ENCODE data around the gene HMGCR. TPM values are rescaled to one million over a fixed set of nuclear protein-coding genes. Genes with fewer than 3 reads are reported as not detected.
A peak's percentile ranks its signal among the peaks of the same experiment; 100 is the strongest.

The HMGCR gene
- total and polyA plus RNA-seq, 9 of the 15 experiments (the other 6 are each of a cell fraction or from before 2014, with no cell fraction given), result 29.5 to 155 (median 61.5) TPM

DNA sequence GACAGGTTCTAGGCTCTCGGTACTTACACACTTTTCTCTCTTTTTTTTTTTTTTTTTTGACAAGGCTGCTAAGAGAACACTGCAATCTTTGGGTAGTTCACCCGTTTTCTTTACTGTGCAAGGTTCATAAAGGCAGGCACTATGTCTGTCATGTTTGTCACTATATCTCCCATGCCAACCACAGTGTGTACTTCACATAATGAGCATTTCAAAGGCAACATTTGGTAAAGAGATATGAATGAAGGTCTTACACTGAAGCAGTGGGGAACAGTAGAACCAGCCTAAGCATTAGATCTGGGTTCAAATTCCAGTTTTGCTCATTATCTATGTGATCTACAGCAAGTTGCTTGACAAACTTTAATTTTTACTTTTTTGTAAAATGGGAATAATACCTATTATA, 1.5 kb upstream of the HMGCR start:
- Histone ChIP-seq H3K79me2 (ENCODE audit: control insufficient read depth, insufficient read depth, low read length) (peaks cover 34% of the 10 kb centered on the region), H3K4me3 (no peak overlapping the region), H3K4me1 (replicated peaks in 1 of 2; ENCODE audit: control insufficient read depth in 2 of 2, insufficient read depth in 2 of 2, low read length in 2 of 2) (peaks cover 8 to 14% of the 10 kb centered on the region in 2 experiments; a peak in 3 of 5 replicates), H3K9me1 (ENCODE audit: control insufficient read depth, insufficient read depth, low read length) (no peaks in the 10 kb centered on the region), H3K27ac (ENCODE audit: extremely low read depth, low read depth, low read length) (no peak overlapping the region; the same call in 2 of the 3 replicates), H3K9me3 (replicated peaks; ENCODE audit: control insufficient read depth, insufficient read depth, low read depth, low read length) (no peaks in the 10 kb centered on the region), H3K4me2 (ENCODE audit: insufficient read depth, low read length) (no peak overlapping the region), H3K27me3 (ENCODE audit: control insufficient read depth in 2 of 2, insufficient read depth in 2 of 2, low read length in 2 of 2) (no peaks in the 10 kb centered on the region), H4K20me1 (replicated peaks; ENCODE audit: control insufficient read depth, insufficient read depth, low read length) (peaks cover 12% of the 10 kb centered on the region; the same call in 1 of the 2 replicates), H3K36me3 (ENCODE audit: control insufficient read depth, insufficient read depth, low read length) (peaks cover 22% of the 10 kb centered on the region), H3K9ac (ENCODE audit: insufficient read depth in 1 of 2, low read depth in 2 of 2, low read length in 2 of 2) (peak overlapping the region in 1 of 2 experiments; percentile 18; a peak in 1 of 4 replicates), H2AFZ (ENCODE audit: low read depth, low read length) (peak overlapping the region; percentile 96)
- BruUV-seq (replicated peaks), result no TSS peak
- no peak for FAIRE-seq
- ATAC-seq, result no peak
- in situ Hi-C loops (cut with MboI) (no loop called here), intact Hi-C loops (cut with micrococcal nuclease) (no loop called here)
- DNase-seq (ENCODE audit: extremely low read depth in 1 of 4, low spot score in 3 of 4), result no peak
- ChIA-PET POLR2A (no interaction called here), CTCF (ENCODE audit: low intra/inter-chr PET ratio) (no interaction called here)
- TF ChIP-seq, protein P1, sequence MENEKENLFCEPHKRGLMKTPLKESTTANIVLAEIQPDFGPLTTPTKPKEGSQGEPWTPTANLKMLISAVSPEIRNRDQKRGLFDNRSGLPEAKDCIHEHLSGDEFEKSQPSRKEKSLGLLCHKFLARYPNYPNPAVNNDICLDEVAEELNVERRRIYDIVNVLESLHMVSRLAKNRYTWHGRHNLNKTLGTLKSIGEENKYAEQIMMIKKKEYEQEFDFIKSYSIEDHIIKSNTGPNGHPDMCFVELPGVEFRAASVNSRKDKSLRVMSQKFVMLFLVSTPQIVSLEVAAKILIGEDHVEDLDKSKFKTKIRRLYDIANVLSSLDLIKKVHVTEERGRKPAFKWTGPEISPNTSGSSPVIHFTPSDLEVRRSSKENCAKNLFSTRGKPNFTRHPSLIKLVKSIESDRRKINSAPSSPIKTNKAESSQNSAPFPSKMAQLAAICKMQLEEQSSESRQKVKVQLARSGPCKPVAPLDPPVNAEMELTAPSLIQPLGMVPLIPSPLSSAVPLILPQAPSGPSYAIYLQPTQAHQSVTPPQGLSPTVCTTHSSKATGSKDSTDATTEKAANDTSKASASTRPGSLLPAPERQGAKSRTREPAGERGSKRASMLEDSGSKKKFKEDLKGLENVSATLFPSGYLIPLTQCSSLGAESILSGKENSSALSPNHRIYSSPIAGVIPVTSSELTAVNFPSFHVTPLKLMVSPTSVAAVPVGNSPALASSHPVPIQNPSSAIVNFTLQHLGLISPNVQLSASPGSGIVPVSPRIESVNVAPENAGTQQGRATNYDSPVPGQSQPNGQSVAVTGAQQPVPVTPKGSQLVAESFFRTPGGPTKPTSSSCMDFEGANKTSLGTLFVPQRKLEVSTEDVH (IDR thresholded peaks at IDR 0.05; ENCODE audit: low read depth, partially characterized antibody), result peak; percentile 30
- TF ChIP-seq NR1H2 (CRISPR knock-in tag; IDR thresholded peaks at IDR 0.05) (no peak), ZFP36 (IDR thresholded peaks at IDR 0.05; ENCODE audit: low read depth, low read length, partially characterized antibody) (no peak), TAF15 (IDR thresholded peaks at IDR 0.05; ENCODE audit: low read depth, low read length) (no peak)
- 64% methylated on average over 2 of the region's 2 CpGs for WGBS (ENCODE audit: insufficient coverage, low coverage, missing lambda C conversion rate)

Data from K562 (cell line).